SKM-1 treated with dmso at 0.1 percent for 144 hours (cell line): ENCODE data around the gene GMPPA.

Experiments used
- DNase-seq: peaks from one replicate; lab custom pipeline; 2025; ENCODE audit not compliant: unreplicated experiment; lab: John Stamatoyannopoulos, UW

Gene GMPPA

GRCh38 chr2:219501849-219502248 lies 3.2 kb downstream of the GMPPA start:
- DNase-seq = no peak

- no peak for DNase-seq
These were observed 3.9 kb downstream of the GMPPA start for GRCh38 chr2:219502618-219503017.

DNA sequence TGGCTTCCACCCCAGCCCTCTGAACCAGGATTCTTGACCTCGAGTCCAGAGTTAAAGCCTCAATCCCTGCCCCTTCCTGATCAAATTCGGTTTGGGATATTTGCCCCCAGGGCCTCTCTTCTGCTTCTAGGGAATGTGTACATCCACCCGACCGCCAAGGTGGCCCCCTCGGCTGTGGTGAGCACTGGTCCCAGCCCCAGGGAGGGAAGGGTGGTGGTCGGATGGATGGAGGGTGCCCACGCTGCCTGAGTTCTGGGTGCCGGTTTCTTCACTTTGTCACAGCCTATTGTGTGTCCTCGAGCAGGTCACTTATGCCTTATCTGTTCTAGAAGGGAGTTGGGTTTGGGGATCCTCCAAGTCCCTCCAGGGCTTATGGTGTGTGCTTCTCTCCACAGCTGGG lies 6.9 kb downstream of the GMPPA start:
- DNase-seq = no peak

DNA sequence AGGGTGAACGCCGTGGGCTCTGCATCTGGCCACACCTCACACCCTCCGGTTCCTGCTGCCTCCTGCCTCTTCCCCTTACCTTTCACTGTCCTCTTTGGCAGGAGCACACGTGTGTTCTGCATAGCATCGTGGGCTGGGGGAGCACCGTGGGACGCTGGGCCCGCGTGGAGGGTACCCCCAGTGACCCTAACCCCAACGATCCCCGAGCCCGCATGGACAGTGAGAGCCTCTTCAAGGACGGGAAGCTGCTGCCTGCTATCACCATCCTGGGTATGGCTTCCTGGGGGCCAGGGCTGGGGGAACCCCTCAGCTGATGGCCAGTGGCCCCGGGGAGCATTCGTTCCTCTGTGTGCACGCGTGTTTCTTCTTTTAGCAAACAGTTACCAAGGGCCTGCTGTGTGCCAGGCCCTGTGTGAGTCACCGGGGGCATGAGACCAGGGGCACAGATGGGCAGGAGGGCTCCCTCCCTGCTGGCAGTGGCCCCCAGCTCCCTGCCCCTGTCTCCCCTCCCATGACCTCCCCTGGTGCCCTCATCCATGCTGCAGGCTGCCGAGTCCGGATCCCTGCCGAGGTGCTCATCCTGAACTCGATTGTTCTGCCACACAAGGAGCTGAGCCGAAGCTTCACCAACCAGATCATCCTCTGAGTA lies 7.6 kb downstream of the GMPPA start:
- no peak for DNase-seq

GRCh38 chr2:219506802-219507526 lies 8.3 kb downstream of the GMPPA start:
- DNase-seq = no peak

GRCh38 chr2:219507581-219508443 lies 9.1 kb downstream of the GMPPA start:
- DNase-seq = no peak

GRCh38 chr2:219508444-219508734 lies 9.7 kb downstream of the GMPPA start:
- no peak for DNase-seq

DNA sequence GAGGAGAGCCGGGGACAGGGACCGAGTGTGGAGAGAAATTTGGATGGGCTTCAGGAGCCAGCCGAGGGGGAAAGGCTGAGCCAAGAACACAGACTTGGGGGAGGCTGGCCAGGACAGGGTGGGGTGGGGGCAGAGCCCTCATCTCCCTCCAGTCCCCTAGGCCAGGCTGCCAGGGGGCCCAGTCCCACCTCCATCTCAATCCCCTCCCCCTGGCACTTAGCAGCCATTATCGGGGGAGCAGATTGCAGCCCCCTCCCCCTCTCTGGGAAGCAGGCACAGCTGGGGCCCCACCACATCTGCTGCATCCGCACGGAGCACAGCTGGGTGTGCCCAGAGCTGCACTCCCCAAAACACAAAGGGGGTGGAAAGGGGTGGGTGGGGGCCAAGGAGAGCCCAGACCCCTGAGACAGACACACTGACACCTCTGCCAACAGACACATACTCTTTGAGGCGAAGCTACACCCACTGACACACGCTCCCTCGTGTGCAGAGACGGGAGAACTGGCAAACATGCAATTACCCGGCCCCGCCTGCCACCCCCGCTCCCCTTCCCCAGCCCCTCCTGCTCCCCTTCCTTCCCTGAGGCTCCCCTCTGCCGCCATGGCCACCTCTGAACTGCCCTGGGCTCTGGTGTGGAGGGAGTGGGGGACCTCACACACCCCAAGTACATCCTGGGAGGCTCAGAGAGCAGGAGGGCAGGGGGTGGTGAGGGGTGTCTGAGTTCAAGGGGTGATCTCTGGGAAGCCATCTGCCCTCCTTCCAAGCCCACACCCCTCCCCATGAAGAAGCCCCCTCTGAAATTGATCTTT lies 10.5 kb downstream of the GMPPA start:
- DNase-seq = no peak

DNA sequence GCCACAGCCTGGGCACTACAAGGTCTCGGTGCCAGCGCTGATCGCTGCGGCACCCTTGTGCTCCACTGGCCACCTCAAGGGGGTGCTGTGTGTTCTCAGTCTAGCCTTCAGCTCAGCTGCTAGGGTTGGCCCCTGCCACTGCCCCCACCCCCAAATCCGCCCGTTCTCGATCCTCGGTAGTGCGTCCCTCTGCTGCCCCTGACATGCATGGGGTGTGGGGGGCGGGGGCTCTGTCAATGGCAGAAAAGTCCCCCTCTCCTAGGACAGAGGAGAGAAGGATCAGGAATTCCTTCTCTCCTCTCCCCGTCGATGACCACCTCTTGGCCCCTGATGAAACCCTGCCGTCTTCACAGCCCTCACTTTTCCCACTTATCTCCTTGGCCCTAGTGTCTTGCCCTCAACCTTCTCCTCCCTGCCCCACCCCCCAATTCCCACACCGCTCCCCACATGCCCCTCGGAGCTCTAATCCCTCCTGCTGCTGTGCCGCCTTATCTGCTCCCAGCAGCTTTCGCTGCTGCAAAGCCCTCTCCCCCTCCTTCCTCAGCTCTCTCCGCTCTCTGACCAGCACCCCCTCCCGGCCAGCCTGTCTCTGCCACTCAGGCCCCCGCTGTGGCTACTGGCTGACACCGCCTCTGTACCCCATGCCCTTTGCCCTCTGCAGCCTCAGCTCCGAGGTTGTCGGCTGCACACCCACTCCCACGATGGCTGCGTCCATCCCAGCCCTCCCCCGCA lies 11.3 kb downstream of the GMPPA start:
- DNase-seq = peak; percentile 63

GRCh38 chr2:219510512-219511135 lies 11.9 kb downstream of the GMPPA start:
- DNase-seq = no peak

DNA sequence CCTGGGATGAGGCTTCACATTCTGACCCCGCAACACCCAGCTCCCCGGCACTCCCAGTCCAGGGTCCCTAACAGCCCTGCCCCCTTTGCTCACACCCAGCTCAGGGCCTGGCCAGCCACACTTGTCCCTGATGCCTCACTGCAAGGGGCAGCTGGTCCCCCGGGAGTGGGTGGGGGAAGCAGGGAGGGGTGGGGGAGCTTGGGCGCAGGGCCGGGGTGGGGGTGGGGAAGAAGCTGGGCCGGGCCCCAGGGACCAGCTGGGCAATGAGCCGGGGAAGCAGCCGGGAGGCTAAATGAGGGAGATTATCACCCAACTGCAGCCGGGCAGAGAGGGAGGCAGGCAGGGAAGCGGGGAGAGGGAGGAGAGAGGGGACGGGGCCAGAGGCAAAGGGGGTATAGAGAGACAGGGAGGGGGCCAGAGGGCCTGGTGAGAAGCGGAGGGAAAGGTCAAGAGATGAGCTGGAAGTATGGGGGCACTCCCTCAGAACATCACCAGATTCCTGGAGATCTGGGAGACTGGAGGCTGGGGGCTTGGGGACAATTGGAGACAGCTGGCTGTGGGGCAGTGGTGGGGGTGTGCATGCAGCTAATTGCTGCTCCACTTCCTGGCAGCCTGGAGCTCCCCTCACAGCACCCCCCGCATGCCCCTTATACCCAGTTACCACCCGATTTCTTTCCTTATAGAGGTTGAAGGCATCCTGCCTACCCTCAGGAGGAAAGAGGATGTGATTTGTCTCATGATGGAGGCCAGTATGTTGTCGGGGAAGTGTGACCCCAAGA lies 13.0 kb downstream of the GMPPA start:
- DNase-seq = no peak

DNA sequence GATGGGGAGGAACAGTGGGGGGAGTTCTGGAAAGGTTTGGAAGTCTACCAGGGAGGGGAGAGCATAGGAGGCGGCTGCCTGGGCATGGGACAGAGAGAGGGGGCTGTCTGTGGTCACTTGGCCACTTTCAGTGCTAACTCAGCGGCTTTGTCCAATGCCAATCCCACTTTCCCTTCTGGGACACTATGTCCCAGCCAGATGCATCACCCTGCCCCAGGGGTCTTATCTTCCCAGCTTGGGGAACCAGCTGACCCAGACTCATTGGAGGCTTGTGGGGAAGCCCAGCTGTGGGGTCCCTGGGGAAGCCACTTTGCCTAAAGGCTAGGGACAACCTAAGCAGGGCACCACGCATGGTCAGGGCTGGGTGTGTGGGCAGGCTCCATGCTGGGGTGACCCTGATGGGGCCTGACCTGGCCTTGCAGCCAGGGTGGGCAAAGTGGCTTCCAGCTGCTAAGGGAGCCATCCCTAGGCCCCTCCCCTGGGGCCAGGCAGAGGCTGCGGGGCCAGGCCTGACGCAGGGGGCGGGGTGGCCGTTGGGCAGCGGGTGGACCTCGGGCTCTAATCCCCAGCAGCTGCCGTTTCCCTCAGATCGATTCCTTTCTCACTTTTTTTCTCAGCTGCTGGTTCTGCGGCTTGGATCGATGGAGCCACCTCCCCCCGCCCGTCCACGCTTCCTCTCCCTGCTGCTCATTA lies 14.0 kb downstream of the GMPPA start:
- DNase-seq = no peak

DNA sequence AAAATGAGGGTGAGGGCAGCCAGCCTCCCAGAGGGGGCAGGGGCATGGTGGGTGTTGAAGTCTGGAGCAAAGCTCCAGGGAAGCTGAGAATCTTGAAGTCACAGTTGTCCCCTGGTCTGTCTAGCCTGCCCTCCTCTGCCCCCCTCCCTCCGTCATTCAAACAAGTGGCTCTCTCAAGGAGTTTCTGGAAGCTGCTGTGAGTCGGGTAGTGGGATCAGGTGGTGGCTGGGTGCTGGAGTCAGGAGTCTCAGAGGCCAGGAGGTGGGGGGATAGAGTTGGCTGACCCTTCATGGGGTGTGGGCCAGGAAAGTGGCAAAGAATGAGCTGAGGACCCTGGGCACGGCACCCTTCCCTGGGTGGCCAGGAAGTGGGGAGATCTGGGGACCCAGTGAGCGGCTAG lies 15.1 kb downstream of the GMPPA start:
- no peak for DNase-seq

DNA sequence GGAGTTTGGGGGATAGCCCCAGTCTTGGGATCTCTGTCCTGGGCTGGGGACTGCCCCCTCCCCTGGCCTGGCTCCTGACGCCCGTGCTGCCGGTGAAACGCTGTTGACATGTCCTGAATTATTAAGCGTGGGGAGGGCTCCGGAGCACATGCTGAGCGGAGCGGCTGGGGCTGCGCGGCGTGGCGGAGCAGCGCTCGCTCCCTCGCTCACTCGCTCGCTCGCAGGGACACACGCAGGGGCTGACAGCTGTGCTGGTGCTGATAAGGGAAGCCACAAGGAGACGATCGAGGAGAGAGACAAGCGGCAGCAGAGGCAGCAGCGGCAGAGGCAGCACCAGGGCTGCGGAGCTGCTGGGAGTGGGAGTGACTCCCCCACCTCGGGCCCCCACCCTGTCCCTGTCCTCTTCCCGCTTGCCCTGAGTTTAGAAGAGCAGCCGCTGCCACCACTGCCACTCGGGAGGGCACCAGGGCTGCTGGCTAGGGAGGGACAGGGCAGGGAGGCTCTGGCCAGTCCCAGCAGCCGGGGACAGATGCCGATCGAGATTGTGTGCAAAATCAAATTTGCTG lies 15.6 kb downstream of the GMPPA start, which contains the start of gene ASIC4:
ASIC4 (plus strand) TSS at position 287 of the 566 bp plus-strand sequence; CDS start at position 530, 243 bp downstream.
- no peak for DNase-seq

DNA sequence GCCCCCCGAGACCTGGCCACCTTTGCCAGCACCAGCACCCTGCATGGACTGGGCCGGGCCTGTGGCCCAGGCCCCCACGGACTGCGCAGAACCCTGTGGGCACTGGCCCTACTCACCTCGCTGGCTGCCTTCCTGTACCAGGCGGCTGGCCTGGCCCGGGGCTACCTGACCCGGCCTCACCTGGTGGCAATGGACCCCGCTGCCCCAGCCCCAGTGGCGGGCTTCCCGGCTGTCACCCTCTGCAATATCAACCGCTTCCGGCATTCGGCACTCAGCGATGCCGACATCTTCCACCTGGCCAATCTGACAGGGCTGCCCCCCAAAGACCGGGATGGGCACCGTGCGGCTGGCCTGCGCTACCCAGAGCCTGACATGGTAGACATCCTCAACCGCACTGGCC lies 16.1 kb downstream of the GMPPA start:
- DNase-seq = no peak

- DNase-seq = no peak
These were observed 17.4 kb downstream of the GMPPA start for GRCh38 chr2:219515874-219516629.

DNA sequence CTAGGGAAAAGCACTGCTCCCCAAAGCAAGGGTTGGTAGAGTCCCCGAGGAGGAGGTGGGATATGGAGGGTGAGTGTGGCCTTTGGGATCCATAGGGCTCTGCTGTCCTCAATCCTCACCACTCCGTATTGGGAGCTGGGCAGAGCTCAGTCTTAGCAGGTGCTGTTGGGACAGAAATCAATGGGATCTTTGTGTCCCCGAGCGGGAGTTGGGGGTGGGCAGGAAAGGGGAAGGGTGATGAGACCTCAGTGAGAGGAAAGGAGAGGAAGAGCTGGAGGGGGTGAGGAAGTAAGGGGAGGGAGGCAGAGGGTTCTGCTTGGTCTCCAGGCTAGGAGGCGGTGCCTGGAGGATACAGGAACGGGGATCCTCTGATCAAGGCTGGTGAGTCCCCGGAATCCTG lies 18.2 kb downstream of the GMPPA start:
- no peak for DNase-seq
